ENCODE results near the gene MKNK2. TPM values are rescaled to one million over a fixed set of nuclear protein-coding genes. Genes with fewer than 3 reads are reported as not detected.

Gene MKNK2
- total and polyA plus RNA-seq, 2 of the 13 experiments (the other 11 are each of a cell fraction or from before 2014, with no cell fraction given) = 44.9 to 112 TPM

DNA sequence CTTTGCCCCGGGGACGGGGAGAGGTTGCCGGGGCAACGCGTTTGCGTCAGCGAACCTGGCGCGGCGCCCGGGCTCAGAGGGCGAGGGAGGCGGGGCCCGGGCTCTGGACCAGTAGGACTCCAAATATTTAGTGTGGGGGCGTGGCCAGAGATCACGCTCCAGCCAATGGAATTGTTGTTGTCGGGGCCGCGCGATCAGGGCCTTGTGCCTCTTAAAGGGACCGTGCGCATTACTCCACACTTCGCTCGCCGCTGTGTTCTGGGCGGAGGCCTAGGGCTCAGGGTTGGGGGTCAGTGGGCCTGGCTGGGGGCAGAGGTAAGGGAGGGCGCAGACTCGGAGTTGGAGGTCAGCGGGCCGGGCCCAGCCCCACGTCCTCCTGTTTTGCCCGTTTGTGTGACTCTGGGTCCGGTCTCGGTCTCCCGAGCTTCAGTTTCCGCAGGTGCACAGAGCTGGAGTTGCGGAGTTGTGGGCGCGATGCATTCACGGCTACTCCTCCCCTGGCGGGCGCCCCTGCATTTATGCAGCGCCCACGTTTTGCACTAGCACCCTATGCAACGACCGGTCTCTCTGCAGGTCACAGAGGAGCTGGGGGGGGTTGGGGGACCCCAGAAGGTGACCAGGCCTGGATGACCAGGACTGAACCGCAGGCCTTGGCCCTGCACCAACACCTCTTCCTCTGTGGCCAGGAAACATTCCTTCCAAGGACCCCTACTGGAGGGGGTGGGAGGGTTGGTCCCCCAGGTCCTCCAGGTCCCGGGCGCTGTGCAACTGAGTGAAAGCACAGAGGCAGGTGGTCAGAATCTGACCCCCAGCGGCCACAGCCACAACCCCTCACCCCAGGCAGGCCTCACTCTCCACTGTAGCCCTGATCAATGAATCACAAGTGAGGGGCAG, 10.7 kb upstream of the MKNK2 start (continued):
- TF ChIP-seq SMAD1 (CRISPR knock-in tag; IDR thresholded peaks at IDR 0.05; ENCODE audit: borderline replicate concordance, low read depth) (no peak), PBX3 (CRISPR knock-in tag; IDR thresholded peaks at IDR 0.05; ENCODE audit: borderline replicate concordance) (no peak), PCBP1 (IDR thresholded peaks at IDR 0.05; ENCODE audit: borderline replicate concordance, low read depth, low read length) (0 out of 2 replicates have a peak, but pooled peaks have one; percentile 49), ZNF572 (CRISPR knock-in tag; IDR thresholded peaks at IDR 0.05) (no peak), TAF1 (CRISPR knock-in tag; IDR thresholded peaks at IDR 0.05) (peak; percentile 75), SP1 (IDR thresholded peaks at IDR 0.05) (no peak), SP1 (CRISPR knock-in tag; IDR thresholded peaks at IDR 0.05) (peak; percentile 75), SMC3 (IDR thresholded peaks at IDR 0.05; ENCODE audit: low read length) (no peak), ZNF766 (CRISPR knock-in tag; IDR thresholded peaks at IDR 0.05; ENCODE audit: borderline replicate concordance) (no peak; the same call in 1 of the 2 replicates), PAWR (CRISPR knock-in tag; IDR thresholded peaks at IDR 0.05; ENCODE audit: borderline replicate concordance) (no peak), NFRKB (IDR thresholded peaks at IDR 0.05) (no peak), SMAD9 (CRISPR knock-in tag; IDR thresholded peaks at IDR 0.05) (0 out of 2 replicates have a peak, but pooled peaks have one; percentile 46), ZBTB37 (CRISPR knock-in tag; IDR thresholded peaks at IDR 0.05) (peak; percentile 63; the same call in 1 of the 2 replicates), MTF2 (CRISPR knock-in tag; IDR thresholded peaks at IDR 0.05; ENCODE audit: borderline replicate concordance) (no peak), DR1 (CRISPR knock-in tag; IDR thresholded peaks at IDR 0.05) (peak; percentile 82), ZKSCAN1 (IDR thresholded peaks at IDR 0.05; ENCODE audit: low read length) (no peak), ZNF205 (CRISPR knock-in tag; IDR thresholded peaks at IDR 0.05) (0 out of 2 replicates have a peak, but pooled peaks have one; percentile 51), ZNF510 (CRISPR knock-in tag; IDR thresholded peaks at IDR 0.05; ENCODE audit: low read depth) (peak; percentile 48; the same call in 1 of the 2 replicates), ETV5 (CRISPR knock-in tag; IDR thresholded peaks at IDR 0.05; ENCODE audit: borderline replicate concordance) (no peak; the same call in 1 of the 2 replicates)
- TF ChIP-seq, protein P1, sequence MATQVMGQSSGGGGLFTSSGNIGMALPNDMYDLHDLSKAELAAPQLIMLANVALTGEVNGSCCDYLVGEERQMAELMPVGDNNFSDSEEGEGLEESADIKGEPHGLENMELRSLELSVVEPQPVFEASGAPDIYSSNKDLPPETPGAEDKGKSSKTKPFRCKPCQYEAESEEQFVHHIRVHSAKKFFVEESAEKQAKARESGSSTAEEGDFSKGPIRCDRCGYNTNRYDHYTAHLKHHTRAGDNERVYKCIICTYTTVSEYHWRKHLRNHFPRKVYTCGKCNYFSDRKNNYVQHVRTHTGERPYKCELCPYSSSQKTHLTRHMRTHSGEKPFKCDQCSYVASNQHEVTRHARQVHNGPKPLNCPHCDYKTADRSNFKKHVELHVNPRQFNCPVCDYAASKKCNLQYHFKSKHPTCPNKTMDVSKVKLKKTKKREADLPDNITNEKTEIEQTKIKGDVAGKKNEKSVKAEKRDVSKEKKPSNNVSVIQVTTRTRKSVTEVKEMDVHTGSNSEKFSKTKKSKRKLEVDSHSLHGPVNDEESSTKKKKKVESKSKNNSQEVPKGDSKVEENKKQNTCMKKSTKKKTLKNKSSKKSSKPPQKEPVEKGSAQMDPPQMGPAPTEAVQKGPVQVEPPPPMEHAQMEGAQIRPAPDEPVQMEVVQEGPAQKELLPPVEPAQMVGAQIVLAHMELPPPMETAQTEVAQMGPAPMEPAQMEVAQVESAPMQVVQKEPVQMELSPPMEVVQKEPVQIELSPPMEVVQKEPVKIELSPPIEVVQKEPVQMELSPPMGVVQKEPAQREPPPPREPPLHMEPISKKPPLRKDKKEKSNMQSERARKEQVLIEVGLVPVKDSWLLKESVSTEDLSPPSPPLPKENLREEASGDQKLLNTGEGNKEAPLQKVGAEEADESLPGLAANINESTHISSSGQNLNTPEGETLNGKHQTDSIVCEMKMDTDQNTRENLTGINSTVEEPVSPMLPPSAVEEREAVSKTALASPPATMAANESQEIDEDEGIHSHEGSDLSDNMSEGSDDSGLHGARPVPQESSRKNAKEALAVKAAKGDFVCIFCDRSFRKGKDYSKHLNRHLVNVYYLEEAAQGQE (IDR thresholded peaks at IDR 0.05; ENCODE audit: borderline replicate concordance in 1 of 2, low read depth in 1 of 2, low read length in 2 of 2) = no peak
- TF ChIP-seq, protein P2, sequence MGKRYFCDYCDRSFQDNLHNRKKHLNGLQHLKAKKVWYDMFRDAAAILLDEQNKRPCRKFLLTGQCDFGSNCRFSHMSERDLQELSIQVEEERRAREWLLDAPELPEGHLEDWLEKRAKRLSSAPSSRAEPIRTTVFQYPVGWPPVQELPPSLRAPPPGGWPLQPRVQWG (CRISPR knock-in tag; IDR thresholded peaks at IDR 0.05; ENCODE audit: borderline replicate concordance, low read depth) = no peak
- TF ChIP-seq, protein P3, sequence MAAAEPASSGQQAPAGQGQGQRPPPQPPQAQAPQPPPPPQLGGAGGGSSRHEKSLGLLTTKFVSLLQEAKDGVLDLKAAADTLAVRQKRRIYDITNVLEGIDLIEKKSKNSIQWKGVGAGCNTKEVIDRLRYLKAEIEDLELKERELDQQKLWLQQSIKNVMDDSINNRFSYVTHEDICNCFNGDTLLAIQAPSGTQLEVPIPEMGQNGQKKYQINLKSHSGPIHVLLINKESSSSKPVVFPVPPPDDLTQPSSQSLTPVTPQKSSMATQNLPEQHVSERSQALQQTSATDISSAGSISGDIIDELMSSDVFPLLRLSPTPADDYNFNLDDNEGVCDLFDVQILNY (CRISPR knock-in tag; conservative IDR thresholded peaks at IDR 0.05) = no peak

Measured in HepG2 (cell line).